Measurements from ENCODE around the gene PPP4R2.
"Not testable (repeated sequence)": the region's sequence is repeated elsewhere in the genome, so short reads cannot be mapped to it uniquely, and the experiment has no call there.

The PPP4R2 gene

DNA sequence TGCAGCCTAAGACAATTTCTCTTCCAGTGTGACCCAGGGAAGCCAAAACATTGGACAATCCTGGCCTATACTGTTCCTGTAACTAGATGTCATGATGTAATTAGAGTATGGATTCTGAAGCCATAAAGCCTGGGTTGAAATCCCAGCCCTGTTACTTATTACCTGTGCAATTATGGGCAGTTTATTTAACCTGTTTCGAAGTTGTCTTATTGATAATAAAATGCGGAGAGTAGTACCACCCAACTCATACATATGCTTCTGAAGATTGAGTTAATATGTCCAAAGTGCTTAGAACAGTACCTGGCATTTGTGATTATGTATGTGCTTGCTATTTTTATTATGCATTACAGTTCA is 30.1 kb downstream of the PPP4R2 start:
- no peak for DNase-seq

DNA sequence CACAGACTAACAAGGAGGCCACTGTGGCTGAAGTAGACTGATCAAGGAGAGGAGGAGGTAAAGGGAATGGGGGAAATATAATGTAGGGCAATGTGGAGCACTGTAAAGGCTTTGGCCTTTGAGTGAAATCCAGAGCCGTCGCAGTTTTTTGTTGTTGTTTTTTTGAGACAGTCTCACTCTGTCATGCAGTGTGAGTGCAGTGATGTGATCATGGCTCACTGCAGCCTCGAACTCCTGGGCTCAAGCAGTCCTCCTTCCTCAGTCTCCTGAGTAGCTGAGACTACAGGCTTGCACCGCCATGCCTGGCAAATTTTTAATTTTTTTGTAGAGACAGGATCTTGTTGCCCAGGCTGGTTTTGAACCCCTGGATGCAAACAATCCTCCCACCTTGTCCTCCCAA is 32.2 kb downstream of the PPP4R2 start:
- DNase-seq, result no peak

DNA sequence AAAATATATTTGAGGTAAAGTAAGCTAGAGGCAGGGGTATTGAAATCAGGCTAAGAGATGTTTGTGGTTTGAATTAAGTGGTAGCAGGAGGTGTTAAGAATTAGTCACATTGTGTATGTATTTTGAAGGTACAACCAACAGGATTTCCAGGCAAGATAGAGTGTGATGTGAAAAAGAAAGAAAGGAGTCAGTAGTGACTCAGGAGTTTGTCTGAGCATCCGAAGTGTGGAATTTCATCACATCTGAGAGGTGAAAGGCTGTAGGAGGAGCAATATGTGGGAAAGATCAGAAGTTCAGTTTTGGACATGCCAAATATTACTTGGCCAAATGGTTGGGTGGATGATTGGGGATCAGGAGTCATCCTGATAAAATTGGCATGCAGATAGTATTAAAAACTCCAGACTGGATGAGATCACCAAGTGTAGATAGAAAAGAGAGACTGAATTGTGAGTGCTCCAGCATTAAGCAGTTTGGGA is 32.7 kb downstream of the PPP4R2 start:
- no peak for DNase-seq

DNA sequence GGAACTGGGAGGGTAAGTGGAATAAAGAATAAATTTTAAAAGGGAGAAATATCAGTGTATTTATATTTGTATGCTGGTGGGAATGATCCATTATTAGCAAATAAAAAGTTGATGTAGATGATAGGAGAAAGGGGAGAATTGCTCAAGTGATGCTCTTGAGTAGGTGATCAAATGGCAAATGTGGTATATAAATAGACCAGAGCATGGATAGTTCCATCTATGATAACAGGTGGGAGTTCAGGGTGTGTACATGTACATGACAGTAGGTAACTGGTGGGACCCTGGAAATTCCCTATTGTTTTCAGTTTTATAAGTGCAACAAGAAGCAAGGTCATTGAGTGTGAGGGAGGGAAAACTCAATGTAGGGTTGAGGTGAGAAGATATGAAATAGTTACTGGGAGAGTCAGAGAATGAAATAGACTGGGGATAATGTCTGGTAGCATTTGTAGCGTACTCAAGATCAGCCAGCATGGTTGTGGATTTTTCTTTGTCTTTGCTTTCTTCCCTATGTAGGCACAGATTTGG is 33.5 kb downstream of the PPP4R2 start:
- DNase-seq, result no peak

DNA sequence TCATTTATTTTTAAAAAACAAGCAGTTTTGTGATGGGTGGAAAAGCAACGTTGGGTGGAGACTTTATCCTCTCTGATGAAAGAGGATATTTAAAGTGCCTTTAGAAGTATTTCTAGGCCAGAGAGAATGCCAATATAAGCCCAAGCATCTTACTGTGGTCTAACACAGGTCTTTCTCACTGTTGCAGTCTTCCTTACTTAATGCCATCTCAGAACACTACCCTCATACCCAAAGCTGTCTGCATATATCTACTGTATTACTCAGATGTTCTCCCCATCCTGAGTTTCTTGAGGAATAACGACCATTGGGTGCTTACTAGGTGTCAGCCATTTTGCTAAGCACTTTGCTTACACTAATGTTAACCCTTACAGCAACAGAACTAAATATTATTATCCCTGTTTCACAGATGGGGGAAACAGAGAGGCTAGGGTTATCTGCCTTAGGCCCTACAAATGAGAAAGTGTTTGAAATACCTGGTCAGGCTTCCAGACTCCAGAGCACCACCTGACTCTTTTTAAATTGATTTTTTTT is 35.0 kb downstream of the PPP4R2 start:
- no peak for DNase-seq

DNA sequence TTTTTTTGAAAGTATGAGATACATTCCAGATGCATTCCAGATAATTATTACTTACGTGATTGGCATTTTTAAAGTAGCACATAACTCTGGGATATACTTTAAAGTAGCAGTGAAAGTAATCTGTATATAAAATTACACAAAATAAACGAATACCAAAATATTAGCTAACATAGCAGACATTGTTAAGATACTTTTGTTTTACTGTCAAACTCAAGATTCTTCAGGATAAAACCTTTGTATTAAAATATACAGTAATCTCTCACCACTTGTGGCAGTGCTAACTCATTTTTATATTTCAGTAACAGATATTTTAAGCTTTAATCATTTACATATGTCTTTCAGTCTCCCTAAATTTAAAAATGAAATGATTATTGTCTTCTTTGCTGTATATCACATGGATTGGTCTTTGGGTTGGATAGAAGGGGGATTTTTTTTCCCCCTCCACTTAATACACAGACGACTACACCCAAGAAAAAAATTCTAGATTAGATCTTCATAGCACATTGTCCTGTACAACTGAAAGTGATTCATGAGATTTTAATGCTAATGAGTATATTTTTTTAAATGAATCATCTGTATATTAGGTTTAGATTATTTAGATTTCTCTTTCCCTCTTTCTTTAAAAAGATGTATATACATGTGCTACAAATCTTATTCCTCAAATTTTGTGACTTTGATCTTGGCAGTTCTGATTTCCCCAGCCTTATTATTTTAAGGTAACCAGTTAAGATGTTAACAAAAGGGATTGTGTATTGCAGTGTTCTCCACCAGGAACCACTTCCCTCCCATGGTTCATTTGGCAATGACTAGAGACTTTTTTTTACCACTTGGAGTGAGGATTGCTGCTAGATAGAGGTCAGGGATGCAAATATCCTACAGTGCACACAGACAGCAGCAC is 40.3 kb downstream of the PPP4R2 start:
- DNase-seq, result no peak

DNA sequence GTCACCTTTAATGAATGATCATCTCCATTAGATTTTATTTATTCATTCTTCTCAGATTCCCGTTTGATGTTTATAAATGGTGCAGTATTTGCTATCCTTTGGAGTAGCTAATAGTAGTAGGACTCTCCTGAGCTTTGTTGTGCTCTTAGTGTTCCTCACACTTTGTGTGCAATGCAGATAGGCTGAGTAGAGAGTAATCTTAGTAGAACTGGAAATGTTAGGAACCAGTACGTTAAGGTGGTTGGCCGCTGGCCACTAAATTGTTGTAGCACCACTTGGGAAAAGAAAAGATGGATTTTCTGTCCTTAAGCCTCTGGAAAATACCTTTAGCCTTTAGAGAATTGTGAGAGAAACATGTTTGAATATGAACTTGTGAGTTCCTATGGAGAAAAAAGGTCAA is 44.9 kb downstream of the PPP4R2 start:
- no peak for DNase-seq

DNA sequence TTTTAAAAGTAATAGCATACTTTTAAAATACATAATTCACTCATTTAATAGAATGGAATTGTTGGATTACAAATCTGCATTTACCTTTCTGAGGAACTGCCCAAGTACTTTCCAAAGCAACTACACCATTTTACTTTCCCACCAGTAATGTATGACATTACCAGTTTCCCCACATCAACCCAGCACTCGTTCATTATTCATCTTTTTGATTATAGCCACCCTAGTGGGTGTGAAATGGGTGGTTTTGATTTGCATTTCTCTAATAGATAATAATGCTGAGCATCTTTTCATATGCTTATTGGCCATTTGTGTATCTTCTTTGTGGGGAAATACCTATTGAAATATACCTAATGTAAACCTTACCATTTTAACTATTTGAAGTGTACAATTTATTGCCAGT is 46.8 kb downstream of the PPP4R2 start:
- no peak for DNase-seq

DNA sequence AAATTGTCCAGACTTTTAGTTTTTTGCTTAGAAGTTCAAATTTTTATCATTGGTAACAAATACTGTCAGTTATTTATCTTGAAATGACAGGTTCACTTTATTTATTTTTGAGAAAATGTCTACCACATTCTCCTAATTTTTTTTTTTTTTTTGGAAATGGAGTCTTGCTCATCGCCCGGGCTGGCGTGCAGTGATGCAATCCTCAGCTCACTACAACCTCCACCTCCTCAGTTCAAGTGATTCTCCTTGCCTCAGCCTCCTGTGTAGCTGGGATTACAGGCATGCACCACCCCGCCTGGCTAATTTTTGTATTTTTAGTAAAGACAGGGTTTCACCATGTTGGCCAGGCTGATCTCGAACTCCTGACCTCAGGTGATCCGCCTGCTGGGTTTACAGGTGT is 48.8 kb downstream of the PPP4R2 start:
- no peak for DNase-seq

DNA sequence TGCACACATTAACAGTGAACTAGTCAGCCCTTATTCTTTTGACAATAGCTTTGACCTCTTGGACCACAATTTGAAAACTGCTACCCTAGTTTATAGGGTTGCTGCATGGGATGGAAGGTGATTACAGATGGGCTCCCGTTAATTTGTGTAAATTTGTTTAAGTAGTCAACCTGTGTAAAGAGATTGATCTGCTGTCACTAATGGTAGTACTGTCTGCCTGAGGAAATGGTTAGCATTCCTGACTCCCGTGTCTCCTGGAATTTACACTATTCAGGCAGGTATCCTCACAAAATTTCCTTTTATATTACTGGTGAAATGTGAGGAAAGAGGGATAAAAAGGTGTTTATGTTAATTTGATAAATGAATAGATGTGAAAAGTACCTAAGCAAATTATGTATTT is 49.6 kb downstream of the PPP4R2 start:
- no peak for DNase-seq

DNA sequence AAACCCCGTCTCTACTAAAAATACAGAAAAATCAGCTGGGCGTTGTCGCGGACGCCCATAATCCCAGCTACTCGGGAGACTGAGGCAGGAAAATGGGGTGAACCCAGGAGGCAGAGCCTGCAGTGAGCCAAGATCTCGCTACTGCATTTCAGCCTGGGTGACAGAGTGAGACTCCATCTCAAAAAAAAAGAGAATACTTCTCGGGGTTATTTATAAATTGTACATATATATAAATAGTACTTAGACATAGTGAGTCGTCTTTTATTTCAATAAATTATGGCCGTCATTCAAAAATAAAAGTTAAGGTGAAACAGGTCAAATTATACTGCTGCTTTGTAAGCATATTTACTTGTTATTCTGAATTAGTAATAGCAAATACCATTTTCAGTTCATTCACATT is 52.7 kb downstream of the PPP4R2 start:
- no peak for DNase-seq

DNA sequence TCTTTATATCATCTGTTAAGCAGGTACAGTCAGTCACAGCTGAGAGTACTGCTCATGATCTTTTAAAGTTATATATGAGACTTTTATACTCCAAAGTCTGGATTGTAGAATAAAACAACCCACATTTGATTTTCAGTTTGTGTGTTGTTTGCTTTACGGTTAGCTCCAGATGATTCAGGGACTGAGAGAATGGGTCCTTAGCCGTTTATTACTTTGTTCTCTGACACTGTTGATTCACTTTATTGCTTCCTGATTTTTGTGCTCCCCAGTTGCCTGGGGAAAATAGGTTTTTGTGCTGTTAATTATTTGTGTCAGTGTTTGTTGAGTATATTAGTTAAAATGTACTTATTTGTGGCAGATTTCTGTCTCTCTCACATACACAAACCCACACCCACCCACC is 56.2 kb downstream of the PPP4R2 start:
- DNase-seq, result no peak

DNA sequence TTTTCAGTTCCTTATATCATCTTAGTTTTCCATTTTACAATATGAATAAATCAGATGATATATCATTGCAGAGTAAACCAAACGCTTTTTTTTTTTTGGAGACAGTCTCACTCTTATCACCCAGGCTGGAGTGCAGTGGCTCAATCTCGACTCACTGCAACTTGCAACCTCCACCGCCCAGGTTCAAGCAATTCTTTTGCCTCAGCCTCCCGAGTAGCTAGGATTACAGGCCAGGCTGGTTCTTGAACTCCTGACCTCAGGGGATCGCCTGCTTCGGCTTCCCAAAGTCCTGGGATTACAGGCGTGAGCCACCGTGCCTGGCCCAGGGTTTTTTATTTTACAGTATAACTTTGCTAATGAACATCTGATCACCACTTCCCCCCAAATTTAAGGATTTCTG is 59.0 kb downstream of the PPP4R2 start:
- DNase-seq, result no peak

DNA sequence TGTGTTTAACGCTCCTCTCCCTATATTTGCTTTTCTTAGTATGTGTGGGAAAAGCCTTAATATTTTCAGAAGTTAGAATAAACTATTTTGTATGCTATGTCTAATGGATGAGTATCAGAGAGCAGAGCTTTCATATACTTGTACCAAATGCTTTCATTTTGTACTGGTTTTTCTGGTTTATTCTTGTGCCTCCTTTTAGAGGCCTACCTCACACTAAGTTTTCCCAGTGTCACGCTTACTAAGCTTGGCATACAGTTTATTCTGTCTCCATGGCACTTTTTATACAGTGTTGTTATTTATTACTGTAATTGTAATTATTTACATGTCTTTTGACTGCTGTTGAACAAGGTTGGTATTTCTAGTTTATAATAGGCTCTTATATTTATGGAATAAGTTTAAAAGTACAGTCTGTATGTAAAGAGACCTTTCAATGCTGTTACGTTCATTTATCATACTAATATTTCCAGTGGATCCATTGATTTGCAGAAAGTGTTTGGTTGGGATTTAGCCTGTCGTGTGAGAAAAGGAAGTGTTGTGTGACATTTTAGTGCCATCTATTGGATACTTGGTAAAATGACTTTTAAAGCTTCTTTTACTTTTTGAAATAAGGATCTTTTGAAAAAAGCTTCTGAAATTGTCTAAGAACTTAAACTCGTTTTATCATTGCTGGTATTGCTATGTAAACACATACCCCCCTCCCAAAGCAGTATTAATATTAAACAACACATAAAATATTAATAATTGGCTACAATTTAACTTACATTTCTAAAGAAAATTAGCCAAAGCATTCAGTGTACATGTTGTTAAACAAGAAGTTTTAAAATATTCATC is 59.6 kb downstream of the PPP4R2 start:
- no peak for DNase-seq

DNA sequence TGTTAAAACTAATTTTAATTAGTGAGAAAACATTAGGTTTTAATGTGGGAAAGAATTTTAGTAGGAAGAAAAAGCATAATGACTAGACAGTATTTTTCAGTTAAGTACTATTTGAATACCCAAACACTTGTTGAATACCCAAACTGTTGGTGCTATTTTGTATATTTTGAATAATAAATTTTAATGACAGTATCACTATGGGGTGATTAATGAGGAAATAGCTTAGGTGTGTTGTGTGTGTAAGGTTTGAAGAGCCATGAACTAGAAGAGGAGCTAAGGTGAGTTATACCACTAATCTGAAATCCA is 60.2 kb downstream of the PPP4R2 start:
- no peak for DNase-seq

DNA sequence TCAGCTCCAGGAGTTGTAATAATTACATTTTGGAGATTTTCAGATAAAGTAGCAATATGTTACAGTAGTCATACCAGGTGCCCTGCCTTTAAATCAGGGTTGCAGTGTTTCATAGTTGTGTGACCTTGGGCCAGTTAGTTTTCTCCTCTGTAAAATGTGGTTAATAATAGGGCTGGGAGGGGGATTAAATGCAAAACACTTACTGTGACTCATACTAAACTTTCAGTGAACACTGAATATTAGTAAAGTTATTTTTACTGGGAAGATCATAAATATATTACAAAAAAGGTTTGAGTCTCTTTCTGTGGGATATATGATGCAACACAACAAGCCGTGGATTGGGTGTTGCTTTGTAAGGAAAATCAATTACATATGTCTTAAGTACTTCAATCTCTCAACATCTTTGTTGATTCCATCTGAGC is 63.7 kb downstream of the PPP4R2 start:
- no peak for DNase-seq

DNA sequence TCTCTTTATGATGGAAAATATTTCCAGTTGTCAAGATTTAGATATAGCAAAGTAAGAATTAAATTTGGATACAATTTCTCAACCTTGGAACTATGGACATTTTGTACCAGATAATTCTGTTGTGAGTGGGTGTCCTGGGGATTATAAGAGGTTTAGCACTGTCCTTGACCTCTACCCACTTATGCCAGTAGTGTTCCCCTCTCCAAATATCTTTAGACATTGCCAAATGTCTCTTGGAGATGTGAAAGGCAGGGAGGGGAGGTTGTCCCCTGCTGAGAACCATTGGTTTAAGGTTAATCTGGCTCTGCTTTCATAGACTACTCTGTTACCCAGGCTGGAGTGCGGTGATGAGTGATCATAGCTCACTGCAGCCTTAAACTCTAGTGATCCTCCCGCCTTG is 64.8 kb downstream of the PPP4R2 start, which contains the start of gene EBLN2:
EBLN2 (plus strand) TSS at position 244 of the 400 bp plus-strand sequence. CDS start 423 bp downstream, outside the sequence.
- no peak for DNase-seq

DNA sequence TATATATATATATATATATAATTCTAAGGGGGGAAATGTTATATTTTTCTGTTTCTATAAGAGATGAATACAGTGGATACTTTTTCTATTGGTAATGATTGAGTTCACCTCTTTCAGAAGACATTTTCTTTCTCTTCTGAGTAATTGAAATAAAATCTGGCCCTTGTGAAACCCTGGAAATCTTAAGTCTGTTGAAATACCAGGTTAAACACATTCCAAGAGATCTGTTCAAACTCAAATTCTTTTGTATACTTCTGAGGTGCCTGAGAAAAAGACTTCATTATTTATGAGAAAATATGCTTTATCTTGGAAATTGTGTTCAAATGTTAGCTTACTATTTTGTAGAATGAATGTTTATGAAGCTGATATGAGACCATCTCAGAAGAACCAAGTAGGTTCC is 69.6 kb downstream of the PPP4R2 start:
- not testable (repeated sequence) for DNase-seq

DNA sequence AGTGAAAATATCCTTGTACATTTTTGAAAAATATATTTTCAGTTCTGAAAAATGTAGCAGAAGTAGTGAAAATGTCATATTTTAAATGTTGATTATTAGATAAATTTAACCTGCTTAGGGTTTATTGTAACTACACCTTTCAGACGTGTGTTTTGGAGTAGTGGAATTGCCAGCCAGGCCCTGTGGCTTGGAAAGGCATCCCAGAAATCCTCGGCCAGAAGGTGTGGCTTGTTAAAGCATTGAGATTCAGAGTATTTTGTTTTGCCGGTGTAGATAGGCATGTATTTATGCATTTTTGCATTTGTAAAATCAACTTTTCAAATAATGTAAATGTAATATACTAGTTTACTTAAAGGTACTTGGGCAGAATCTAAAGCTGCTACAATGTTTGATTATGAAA is 71.8 kb downstream of the PPP4R2 start:
- DNase-seq, result no peak

DNA sequence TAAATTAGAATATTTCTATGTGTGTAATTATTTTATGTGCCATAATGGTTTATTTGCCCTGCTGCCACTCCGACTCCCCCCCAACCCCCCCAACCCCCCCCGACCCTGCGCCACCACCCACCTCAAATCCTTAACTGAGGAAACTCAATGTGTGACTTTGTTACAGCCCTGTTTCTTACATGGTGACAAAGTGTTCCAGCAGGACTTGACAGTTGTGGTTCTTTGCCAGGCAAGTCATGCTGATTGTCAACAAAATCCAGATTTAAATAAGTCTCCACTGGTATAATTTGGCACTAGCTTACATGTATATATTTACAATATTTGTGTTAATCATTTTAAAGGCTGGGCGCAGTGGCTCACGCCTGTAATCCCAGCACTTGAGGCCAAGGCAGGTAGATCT is 72.6 kb downstream of the PPP4R2 start:
- no peak for DNase-seq

DNA sequence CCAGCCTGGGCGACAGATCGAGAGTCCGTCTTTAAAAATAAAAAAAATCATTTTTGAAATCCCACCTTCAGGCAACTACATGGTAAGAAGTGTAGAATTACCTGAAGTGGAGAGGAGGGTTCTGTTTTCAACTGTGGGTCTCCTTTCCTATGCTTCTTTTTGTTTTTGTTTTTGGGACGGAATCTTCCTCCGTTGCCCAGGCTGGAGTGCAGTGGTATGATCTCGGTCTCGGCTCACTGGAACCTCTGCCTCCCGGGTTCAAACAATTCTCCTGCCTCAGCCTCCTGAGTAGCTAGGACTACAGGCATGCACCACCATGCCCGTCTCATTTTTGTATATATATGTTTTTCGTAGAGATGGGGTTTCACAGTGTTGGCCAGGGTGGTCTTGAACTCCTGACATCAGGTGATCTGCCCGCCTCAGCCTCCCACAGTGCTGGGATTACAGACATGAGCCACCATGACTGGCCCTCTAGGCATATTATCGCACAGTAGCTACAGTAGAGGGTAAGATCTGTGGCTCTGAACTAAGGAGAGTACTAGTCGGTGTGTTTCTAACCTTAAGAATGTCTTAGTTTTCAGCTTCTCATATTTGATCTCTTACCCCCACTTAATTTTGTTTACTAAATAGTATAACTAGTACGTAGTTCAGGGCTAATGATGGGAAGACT is 73.3 kb downstream of the PPP4R2 start:
- DNase-seq, result no peak

DNA sequence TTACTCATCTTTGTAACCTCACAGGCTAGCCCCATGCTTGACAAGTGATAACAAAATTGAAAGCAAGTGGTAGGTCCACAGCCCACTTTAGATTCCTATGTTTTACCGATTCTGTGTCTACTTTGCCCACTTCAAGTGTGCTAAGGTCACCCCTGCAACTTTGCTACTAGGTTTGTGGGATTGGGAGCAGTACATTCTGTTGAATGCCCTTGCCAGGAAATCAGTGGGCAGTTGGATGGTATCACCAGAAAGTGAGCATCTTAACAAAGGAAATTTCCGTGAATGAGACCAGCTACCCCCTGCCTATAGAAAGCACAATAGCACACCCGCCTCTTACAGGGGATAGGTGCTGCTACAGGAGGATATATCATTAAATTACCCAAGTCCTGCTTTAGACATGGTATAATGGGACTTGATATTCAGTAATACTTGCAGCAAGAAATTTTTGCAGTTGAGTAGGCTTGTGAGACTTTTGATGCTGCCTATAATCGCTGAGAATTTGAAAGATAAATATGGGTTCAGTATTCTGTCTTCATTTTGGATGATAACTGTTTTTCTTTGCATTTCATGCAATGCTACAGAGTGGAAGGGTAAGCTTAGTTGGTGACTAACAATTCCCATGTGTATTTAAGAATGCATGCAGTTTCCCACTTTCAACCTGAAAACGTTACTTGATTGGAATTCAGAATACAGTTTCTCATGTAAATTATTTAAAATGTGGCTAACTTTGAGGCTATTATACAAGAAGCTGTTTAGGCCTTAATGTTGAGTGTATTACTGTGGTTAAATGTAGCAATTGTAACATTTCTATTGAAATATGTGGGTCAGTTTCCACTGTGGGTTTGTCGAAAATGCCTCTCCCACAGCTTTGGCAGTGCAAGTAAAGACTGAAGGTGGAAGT is 74.3 kb downstream of the PPP4R2 start:
- no peak for DNase-seq

Data from KG1 (cell line).